Activated CD8-positive, alpha-beta memory T cell treated with anti-CD3 and anti-CD28 coated beads for 48 hours (primary cell): Measurements from ENCODE around the gene MACROD2.
"Not testable (repeated sequence)": the region's sequence is repeated elsewhere in the genome, so short reads cannot be mapped to it uniquely, and the experiment has no call there.

Source experiments
- DNase-seq, 3 experiments: peaks; one replicate each; pipeline ENCODE4 v3.0.0-alpha.2; 2020; ENCODE audit warnings: low read depth in 2 of 3, low spot score in 2 of 3

Gene MACROD2

DNA sequence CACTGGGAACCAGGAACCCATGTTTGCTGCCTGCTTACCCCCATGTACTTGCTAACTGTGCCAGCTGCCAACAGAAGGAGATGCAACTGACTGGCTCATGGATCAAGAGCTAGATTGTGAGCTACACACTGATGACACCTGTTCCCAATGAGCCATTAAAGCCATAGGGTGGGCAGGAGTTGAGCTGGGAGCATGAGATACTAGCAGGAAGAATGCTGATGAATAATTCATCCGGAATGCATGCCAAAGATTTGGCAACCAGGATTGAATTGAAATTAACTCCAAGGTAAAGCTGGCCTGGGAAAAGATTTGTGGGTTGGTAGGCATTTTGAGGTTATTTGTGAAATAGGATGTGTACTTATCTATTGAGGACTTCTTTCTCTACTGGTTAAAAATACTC, 1946.8 kb downstream of the MACROD2 start:
- DNase-seq, result no peak

DNA sequence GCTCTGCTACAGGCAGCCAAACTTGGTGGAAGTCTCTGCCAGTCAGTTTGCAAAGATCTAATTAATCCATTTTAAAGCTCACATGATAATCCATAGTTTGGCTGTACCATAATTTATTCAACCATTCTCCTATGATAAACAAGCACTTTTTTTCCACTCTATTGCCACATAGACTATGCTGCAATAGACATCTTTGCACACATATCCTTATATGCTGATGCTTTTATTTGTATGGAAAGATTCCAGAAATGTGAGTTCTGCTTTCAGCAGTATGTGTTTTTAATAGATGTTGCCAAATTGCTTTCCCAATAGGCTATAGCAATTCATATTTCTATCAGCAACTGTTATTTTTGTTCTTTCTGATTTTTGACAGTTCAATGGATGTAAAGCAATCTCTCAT, 1950.0 kb downstream of the MACROD2 start:
- no peak for DNase-seq

GRCh38 chr20:15949391-15949790, 1954.1 kb downstream of the MACROD2 start:
- no peak for DNase-seq

DNA sequence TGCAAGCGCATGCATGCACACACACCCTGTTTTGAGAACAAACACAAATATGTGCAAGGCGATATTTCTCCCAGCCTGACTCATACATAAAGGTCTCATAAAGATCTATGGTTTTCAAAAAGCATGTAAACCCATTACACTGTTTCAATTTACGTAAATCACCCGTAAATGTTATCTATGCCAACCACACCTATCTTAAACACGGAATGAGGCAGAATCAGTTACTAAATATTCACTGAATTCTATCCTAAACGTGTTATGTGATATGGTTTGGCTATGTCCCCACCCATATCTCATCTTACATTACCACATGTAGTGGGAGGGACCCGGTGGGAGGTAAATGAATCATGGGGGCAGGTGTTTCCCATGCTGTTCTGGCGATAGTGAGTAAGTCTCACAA, 1956.3 kb downstream of the MACROD2 start:
- no peak for DNase-seq

DNA sequence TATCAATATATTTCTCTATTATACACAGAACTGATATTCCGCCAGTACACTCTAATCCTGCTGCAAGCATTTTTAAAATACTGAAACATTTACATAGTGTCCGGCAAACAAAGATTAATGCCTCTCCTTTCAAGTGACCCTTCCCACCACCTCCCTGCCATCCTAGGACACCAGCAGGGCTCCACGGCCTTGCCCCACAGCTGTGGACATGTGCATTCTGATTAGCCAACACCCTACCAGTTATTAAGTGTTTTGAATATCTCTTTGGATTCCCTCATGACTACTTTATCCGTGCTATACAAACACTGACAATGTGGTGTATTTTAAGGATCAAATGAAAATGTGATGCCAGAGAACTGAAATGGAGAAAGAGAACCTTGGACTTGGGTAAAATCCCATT, 1962.8 kb downstream of the MACROD2 start:
- DNase-seq, result no peak

GRCh38 chr20:15965165-15965564, 1969.8 kb downstream of the MACROD2 start:
- DNase-seq, result no peak

GRCh38 chr20:15967334-15967733, 1972.0 kb downstream of the MACROD2 start:
- DNase-seq, result no peak

DNA sequence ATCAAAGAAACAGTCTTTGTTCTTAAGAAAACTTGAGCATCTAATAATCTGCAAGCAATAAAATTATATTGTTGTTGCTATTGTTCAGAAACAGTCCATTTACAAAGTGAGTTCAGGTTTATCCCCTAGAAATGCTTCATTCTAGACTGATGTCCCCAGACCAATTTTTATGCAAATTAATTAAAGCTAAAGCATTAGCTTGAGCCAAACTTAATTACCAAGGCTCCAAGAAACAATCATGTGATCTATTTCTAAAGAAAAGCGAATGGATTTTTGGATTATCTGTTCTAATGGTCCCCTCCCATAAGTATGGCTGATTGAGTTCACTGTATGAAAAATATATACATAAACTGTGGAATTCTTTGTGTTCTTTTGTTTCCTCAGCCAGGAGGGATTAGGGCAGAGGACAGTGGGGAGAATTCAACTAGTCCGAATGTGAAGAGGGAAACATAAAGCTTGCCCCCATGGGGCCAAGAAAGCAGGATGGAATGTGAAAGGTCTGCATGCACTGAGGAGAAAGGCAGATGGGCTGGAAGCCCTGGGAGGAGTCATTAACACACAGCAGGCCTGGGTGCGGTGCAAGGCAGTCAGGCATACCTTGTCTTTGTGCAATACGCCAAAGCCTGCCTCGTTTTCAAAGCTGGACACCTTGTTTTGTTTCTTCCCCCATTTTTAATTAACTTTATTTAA, 1980.9 kb downstream of the MACROD2 start:
- DNase-seq, result no peak

DNA sequence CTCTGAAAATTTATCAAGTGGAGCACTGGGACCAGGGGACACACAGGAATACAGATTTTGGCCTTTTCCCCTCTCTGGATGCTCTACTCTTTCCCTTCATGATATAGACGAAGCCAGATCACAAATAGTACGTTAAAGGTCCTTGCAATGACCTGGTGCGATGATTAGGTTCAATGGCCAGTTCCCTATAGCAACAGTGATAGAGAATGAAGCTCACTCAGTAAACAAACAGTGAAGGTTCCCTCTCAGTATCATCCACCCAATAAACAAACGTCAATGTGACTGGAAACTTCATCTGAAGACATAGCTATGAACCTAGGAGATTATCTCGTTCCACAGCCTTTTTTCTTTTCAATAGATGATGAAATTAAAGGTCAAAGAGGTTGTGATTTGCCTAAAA, 1981.7 kb downstream of the MACROD2 start:
- DNase-seq, result no peak

GRCh38 chr20:15977758-15978157, 1982.4 kb downstream of the MACROD2 start:
- no peak for DNase-seq

DNA sequence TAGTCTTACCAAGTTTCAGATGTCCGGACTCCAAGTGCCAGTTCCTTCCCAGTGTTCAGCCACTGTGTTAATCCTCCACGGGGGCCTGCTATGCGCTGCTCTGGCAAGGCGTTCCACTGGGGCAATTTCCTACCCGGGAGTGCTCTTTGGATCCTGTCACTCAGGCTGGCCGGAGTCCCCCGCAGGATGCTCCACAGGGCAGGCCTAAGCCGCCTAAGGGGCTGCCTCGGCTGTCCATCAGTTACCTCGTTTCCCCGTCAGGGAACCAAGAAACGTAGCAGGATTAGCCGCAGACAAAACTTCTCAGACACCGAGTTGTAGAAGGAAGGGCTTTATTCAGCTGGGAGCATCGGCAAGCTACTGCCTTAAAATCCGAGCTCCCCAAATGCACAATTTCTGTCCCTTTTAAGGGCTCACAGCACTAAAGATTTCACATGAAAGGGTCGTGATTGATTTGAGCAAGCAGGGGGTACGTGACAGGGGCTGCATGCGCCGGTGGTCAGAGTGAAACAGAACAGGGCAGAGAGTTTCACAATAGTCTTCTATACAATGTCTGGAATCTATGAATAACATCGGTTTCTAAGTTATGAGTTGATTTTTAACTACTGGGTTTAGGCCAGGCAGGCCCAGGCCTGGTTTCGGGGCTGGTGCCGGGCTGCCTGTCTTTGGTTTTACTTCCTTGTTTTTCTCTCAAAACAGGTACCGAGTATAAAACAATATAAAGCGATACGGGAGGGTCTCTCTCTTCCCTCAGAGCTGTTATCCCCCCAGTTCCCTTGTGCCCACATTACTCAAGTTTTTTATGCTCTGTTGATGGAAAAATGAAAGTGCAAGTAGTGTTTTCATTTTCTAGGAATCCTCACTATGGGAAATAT, 1990.4 kb downstream of the MACROD2 start:
- not testable (repeated sequence) for DNase-seq

- no peak for DNase-seq
Measured at GRCh38 chr20:15986690-15987089, 1991.4 kb downstream of the MACROD2 start.

DNA sequence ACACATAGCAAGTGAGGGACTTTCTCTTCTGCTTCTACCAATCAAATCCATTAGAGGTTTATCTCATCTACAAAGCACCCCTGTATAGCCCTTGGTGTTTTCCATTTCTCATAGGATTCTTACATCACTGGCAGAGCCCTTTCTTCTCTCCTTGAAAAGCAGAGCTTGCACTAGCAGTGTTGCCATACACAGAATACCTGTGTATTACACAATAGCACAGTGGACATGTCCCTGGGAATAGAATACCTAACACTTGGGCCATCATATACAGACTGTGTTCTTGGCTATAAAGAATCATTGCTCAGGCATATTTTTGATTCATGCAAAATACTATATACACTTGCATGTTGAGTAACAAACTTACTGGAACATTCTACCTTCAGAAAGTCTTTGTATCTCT, 1996.0 kb downstream of the MACROD2 start:
- no peak for DNase-seq

DNA sequence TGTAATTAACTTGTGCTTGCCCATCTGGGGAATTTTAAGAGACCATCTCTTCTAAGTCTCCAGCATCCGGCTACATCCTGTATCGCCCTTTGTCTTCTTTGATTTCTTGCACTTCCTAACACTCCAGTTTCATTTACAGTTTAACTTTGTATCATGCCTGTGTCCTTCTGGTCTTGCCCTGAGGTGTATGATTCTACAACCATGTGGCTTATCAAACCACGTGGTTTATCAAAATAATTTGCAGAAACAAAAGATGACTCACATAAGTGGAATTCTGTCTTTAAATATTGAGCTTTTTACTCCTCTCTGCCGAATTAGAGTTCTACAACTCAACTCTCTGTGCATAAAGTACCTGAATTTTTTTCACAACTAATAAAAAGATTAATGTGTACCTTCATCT, 1997.2 kb downstream of the MACROD2 start:
- no peak for DNase-seq

GRCh38 chr20:16000112-16000511, 2004.8 kb downstream of the MACROD2 start:
- no peak for DNase-seq

DNA sequence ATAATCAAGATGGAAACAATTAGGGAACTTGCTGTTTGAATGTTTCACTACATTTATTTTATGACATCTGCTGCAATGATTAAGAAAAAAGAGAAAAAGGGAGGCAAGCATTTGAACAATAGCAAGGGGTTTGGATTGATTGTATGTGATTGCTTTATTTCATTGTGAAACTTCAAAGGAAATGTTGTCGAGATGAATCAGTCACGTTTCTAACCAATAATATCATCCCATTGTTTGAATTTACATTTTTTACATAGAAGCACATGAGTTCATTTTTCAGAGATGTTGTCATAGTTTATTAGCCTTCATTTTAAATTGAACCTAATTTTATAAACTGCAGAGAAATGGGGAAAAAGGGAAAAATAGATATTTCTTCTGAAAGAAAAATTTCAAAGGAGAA, 2006.0 kb downstream of the MACROD2 start:
- no peak for DNase-seq

- DNase-seq, result no peak
Measured at GRCh38 chr20:16003310-16003709, 2008.0 kb downstream of the MACROD2 start.

- DNase-seq, result no peak
Measured at GRCh38 chr20:16004108-16004854, 2009.0 kb downstream of the MACROD2 start.

DNA sequence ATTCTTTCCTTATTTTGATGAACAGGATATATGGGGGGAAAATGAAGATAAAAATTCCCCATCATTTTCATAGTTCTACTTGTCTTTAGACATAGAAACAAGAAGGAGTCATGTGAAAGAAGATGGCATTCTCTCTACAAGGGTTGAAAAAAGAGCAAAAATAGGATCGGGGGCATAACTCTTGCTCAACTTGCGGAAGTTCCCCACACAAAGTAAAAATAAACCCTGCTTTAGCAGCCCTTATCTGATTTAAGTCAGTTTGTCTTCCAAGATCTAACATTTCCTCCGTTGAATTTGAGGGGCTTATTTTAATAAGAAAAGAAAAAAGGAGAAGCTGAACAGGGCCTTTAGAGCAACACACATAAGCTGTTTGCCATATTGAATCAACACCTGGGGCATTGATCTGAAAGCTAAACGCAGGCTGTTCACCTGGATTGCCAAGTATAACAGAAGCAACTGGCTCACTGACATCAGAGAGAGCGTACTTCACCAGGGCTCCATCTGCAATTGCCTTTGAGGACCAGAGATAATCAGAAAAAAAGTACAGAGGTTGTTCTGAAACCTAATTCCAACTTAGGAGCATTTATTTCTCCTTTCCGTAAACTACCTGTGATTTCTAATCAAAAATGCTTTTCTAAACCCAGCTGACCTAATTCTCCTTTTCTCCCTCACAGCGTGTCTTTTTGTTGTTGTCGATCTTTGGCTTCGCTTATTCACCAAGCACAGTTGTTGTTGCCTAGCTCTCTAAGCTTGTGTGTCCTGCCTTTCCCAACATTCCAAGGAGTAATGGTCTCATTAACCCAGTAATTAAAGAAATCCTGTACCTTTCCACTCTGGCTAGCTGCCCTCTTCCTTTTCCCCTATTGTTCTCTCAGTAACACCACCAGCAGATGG, 2010.0 kb downstream of the MACROD2 start:
- DNase-seq, result no peak

GRCh38 chr20:16005915-16006493, 2010.7 kb downstream of the MACROD2 start:
- DNase-seq, result no peak
